Small intestine (tissue), 7 donors: Measurements from ENCODE around the gene MCMBP. TPM values are rescaled to one million over a fixed set of nuclear protein-coding genes. Genes with fewer than 3 reads are reported as not detected.
A peak's percentile ranks its signal among the peaks of the same experiment; 100 is the strongest.
"Not testable (repeated sequence)": the region's sequence is repeated elsewhere in the genome, so short reads cannot be mapped to it uniquely, and the experiment has no call there.

Source experiments
- DNase-seq, 2 donors: peaks; one replicate each; pipeline versions ENCODE4 v3.0.0 to v3.0.0-alpha.2; 2013
- FAIRE-seq: peaks from 2 replicates; lab custom pipeline; 2012; peaks lifted over from hg19 to GRCh38; lab: Jason Lieb, UNC
- H3K27ac ChIP-seq, 3 donors: one replicate each; pipeline ENCODE4 v1.5.1; 2013; ENCODE audit warnings: low read length in 2 of 3, mild to moderate bottlenecking in 2 of 3, control low read depth in 1 of 3, inconsistent platforms in 1 of 3, low read depth in 1 of 3, moderate library complexity in 1 of 3
- H3K27me3 ChIP-seq, 3 donors: one replicate each; pipeline ENCODE4 v1.6.1; 2013; ENCODE audit warnings: low read length in 3 of 3, inconsistent platforms in 1 of 3; ENCODE audit not compliant: control insufficient read depth in 3 of 3, insufficient read depth in 3 of 3
- H3K36me3 ChIP-seq, 3 donors: one replicate each; pipeline ENCODE4 v1.6.1; 2013; ENCODE audit warnings: low read length in 3 of 3, inconsistent platforms in 1 of 3, low read depth in 1 of 3, mild to moderate bottlenecking in 1 of 3, moderate library complexity in 1 of 3; ENCODE audit not compliant: control insufficient read depth in 3 of 3, insufficient read depth in 2 of 3
- H3K4me1 ChIP-seq, 3 donors: one replicate each; pipeline ENCODE4 v1.6.1; 2013; ENCODE audit warnings: low read length in 2 of 3, inconsistent platforms in 1 of 3, low read depth in 1 of 3, mild to moderate bottlenecking in 1 of 3, moderate library complexity in 1 of 3; ENCODE audit not compliant: control insufficient read depth in 3 of 3, insufficient read depth in 2 of 3
- H3K4me3 ChIP-seq, 3 donors: one replicate each; pipeline ENCODE4 v1.5.1; 2013; ENCODE audit warnings: low read length in 3 of 3, control low read depth in 1 of 3, inconsistent platforms in 1 of 3, low read depth in 1 of 3, mild to moderate bottlenecking in 1 of 3, moderate library complexity in 1 of 3
- H3K9me3 ChIP-seq, 2 donors: one replicate each; pipeline ENCODE4 v1.6.1; 2013; ENCODE audit warnings: low read depth in 1 of 2, low read length in 1 of 2; ENCODE audit not compliant: control insufficient read depth in 2 of 2, insufficient read depth in 1 of 2
- WGBS, 3 donors: extraction: QIAGEN DNeasy Blood & Tissue Kit; methylation state at CpG; one replicate each; pipeline ENCODE4 v1.1.7; 2013; 5-methylcytosine and 5-hydroxymethylcytosine counted together
- polyA plus RNA-seq, 4 donors: library from polyadenylated mRNA; stranded (reverse) in 3 of 4; unstranded in 1 of 4; fragments of 200-250 nt in 3 of 4; fragments of 120-200 nt in 1 of 4; gene quantifications; one replicate each; pipeline versions ENCODE4 v1.2.1 to v1.2.3, GENCODE V29; 2013
- donor health status: healthy with polysubstance abuse.
- donor health status: control.
- donor health status: control.
- donor health status: Bipolar disorder and iron deficiency.
- donor health status: healthy.

The MCMBP gene
- polyA plus RNA-seq, 4 donors: 21.5 to 37.6 (median 25.8) TPM

DNA sequence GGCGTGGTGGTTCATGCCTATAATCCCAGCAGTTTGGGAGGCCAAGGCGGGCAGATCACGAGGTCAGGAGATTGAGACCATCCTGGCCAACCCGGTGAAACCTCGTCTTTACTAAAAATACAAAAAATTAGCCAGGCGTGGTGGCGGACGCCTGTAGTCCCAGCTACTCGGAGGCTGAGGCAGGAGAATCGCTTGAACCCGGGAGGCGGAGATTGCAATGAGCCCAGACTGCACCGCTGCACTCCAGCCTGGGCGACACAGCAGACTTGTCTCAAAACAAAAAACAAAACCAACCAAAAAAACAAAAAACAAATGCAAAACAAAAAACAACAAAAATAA is 19.2 kb upstream of the MCMBP start:
- Histone ChIP-seq H3K4me1 (peaks cover 0 to 25% (median 16%) of the 10 kb centered on the region in 3 donors), H3K4me3 (peak overlapping the region in 2 of 3 donors; percentile 82 to 98), H3K27ac (peak overlapping the region in 2 of 3 donors; percentile 89)
- not testable (repeated sequence) for H3K9me3 ChIP-seq, H3K36me3 ChIP-seq, DNase-seq, FAIRE-seq, H3K27me3 ChIP-seq
- WGBS, 3 donors: 52 to 62% (median 57%) methylated on average over 14 of the region's 14 CpGs

- FAIRE-seq, H3K9me3 ChIP-seq, H3K27me3 ChIP-seq, H3K27ac ChIP-seq, DNase-seq, H3K4me3 ChIP-seq, H3K36me3 ChIP-seq: not testable (repeated sequence)
- H3K4me1 ChIP-seq: peaks cover 0 to 13% (median 5%) of the 10 kb centered on the region in 3 donors
- WGBS, 3 donors: 71 to 89% (median 88%) methylated on average over 4 of the region's 4 CpGs
Measured at GRCh38 chr10:119890307-119890706, 17.7 kb upstream of the MCMBP start.

DNA sequence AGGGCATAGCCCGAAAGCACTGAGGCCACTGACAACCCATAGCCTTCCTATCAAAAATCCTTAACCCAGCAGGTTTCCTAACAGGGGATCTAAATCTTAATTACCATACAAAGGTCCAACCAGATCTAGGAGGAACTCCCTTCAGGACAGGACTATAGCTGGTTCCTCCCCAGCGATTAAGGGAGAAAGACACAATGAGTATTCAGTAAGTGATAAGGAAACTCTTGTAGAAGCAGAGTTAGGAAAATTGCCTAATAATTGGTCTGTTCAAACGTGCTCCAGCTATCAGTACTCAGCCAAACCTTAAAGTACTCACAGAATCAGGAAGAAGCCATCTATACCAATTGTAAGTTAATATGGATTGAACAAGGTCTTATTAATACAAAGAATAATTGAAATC is 16.6 kb upstream of the MCMBP start:
- 36 to 59% (median 45%) methylated on average over 3 of the region's 3 CpGs for WGBS, 3 donors
- not testable (repeated sequence) for DNase-seq, H3K9me3 ChIP-seq, H3K4me1 ChIP-seq, H3K4me3 ChIP-seq, H3K27me3 ChIP-seq, FAIRE-seq, H3K27ac ChIP-seq, H3K36me3 ChIP-seq

- not testable (repeated sequence) for FAIRE-seq, H3K27me3 ChIP-seq, H3K4me1 ChIP-seq, H3K27ac ChIP-seq, H3K4me3 ChIP-seq, H3K36me3 ChIP-seq, H3K9me3 ChIP-seq, DNase-seq
- 63 to 64% (median 64%) methylated on average over 3 of the region's 3 CpGs for WGBS, 3 donors
Measured at GRCh38 chr10:119888715-119889114, 16.1 kb upstream of the MCMBP start.

GRCh38 chr10:119886070-119886469 is 13.4 kb upstream of the MCMBP start:
- not testable (repeated sequence) for H3K4me3 ChIP-seq, H3K27me3 ChIP-seq, FAIRE-seq, DNase-seq, H3K36me3 ChIP-seq, H3K27ac ChIP-seq, H3K9me3 ChIP-seq, H3K4me1 ChIP-seq
- 71 to 86% (median 74%) methylated on average over 6 of the region's 6 CpGs for WGBS, 3 donors

- not testable (repeated sequence) for DNase-seq, H3K27me3 ChIP-seq, H3K27ac ChIP-seq, FAIRE-seq, H3K4me3 ChIP-seq, H3K36me3 ChIP-seq, H3K4me1 ChIP-seq, H3K9me3 ChIP-seq
- 78 to 81% (median 79%) methylated on average over 11 of the region's 11 CpGs for WGBS, 3 donors
Measured at GRCh38 chr10:119883901-119884611, 11.4 kb upstream of the MCMBP start.

- FAIRE-seq (no peak), DNase-seq (peak in 1 of 2 donors; percentile 16)
- no peaks in the 10 kb centered on the region for H3K9me3 ChIP-seq
- no peaks in the 10 kb centered on the region for H3K36me3 ChIP-seq
- H3K4me1 ChIP-seq: peaks cover 0 to 5% (median 3%) of the 10 kb centered on the region in 3 donors
- H3K4me3 ChIP-seq: no peak overlapping the region
- whole genome bisulfite sequencing, 3 donors: 44 to 62% (median 51%) methylated on average over 2 of the region's 2 CpGs
- no peaks in the 10 kb centered on the region for H3K27me3 ChIP-seq
- H3K27ac ChIP-seq: no peak overlapping the region
Measured at GRCh38 chr10:119878524-119878923, 5.9 kb upstream of the MCMBP start.

DNA sequence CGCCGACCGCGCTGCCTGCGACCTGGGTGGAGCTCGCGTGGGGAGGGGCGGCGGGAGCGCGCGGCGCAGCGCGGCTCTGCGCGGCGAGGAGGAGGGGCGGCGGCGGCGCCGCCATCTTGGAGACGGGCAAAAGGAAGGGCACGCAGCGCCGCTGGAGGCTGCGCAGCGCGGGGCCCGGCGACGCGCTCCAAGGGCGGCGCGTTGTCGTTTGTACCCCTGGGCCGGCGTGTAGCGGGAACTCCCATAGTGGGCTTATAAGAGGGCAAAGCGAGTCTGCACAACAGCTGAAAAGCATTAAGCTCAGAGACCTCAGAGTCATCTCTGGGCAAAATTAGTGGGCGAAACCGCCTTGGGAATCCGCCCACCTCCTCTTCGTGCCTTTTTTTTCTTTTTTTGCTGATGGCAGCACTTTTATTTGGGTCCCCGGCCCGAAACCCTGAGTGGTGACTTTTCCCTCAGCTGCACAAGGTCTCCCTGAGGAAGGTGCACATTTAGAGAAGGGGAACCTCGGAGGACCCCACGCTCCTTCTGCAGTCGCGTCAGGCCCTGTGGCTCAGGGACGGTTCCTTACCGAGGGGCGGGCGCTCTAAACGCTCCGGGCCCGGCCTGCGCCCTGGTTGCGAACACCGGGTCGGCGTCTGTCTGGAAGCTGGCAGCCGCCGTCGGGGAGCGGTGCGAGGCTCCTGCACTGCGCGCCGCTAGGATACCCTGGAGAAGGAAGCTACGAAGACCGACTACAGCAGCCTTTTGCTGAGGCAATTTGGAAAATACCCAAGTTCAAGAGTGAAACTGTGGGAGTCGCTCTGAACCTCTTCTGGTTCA is 428 bp upstream of the MCMBP start:
- FAIRE-seq (no peak), DNase-seq (peak; percentile 83 to 96)
- Histone ChIP-seq H3K9me3 (no peaks in the 10 kb centered on the region), H3K4me3 (peak overlapping the region; percentile 88 to 97 (median 94)), H3K4me1 (peaks cover 3 to 6% (median 3%) of the 10 kb centered on the region in 3 donors), H3K36me3 (no peaks in the 10 kb centered on the region), H3K27ac (peak overlapping the region; percentile 74 to 93 (median 92)), H3K27me3 (no peaks in the 10 kb centered on the region)
- 0 to 1% (median 1%) methylated on average over 58 to 75 of the region's 75 CpGs for WGBS, 3 donors
